ENCODE data around the gene CEP128.

GRCh38 chr14:80957613-80958012 lies 16.1 kb upstream of the CEP128 start:
- TF ChIP-seq POLR2A (IDR thresholded peaks at IDR 0.05) (no peak), CTCF (IDR thresholded peaks at IDR 0.05) (no peak)

Measured in gastroesophageal sphincter (tissue), 3 donors.